GM18505 (cell line): ENCODE measurements around the gene TRIP12.
"Not testable (repeated sequence)": the region's sequence is repeated elsewhere in the genome, so short reads cannot be mapped to it uniquely, and the experiment has no call there.

ENCODE experiments used
- ATAC-seq: cut with Tn5 transposase; IDR thresholded peaks from one replicate; pipeline ENCODE4 v1.9.1; 2021; ENCODE audit not compliant: unreplicated experiment
- POLR2A ChIP-seq: IDR thresholded peaks from 4 replicates; pipeline ENCODE4 v1.6.1; 2011; ENCODE audit warnings: borderline replicate concordance; ENCODE audit not compliant: insufficient read depth, insufficient read length; ENCODE audit errors: extremely low read depth

Gene TRIP12

GRCh38 chr2:229852565-229852964 is 69.2 kb downstream of the TRIP12 start:
- no peak for TF ChIP-seq POLR2A

GRCh38 chr2:229851870-229852269 is 69.9 kb downstream of the TRIP12 start:
- TF ChIP-seq POLR2A = no peak
- ATAC-seq = no peak

More at GRCh38 chr2:229852565-229852964, 69.2 kb downstream of the TRIP12 start:
- peak; percentile 45 for ATAC-seq

GRCh38 chr2:229850355-229851275 is 71.2 kb downstream of the TRIP12 start:
- not testable (repeated sequence) for ATAC-seq

GRCh38 chr2:229849073-229849472 is 72.7 kb downstream of the TRIP12 start:
- no peak for ATAC-seq
- TF ChIP-seq POLR2A = no peak

- ATAC-seq = no peak
- no peak for TF ChIP-seq POLR2A
Observed at GRCh38 chr2:229843613-229844012, 78.2 kb downstream of the TRIP12 start.

- TF ChIP-seq POLR2A = no peak
- ATAC-seq = no peak
Observed at GRCh38 chr2:229838729-229839128, 83.1 kb downstream of the TRIP12 start.

- ATAC-seq = no peak
- TF ChIP-seq POLR2A = no peak
Observed at GRCh38 chr2:229836847-229837246, 85.0 kb downstream of the TRIP12 start.

GRCh38 chr2:229835596-229836283 is 86.1 kb downstream of the TRIP12 start:
- ATAC-seq = no peak
- no peak for TF ChIP-seq POLR2A

- ATAC-seq = not testable (repeated sequence)
Observed at GRCh38 chr2:229834368-229834767, 87.4 kb downstream of the TRIP12 start.

- no peak for ATAC-seq
Observed at GRCh38 chr2:229832510-229832898, 89.3 kb downstream of the TRIP12 start.

GRCh38 chr2:229831805-229832509 is 89.9 kb downstream of the TRIP12 start:
- no peak for TF ChIP-seq POLR2A
- ATAC-seq = no peak

More at GRCh38 chr2:229832510-229832898, 89.3 kb downstream of the TRIP12 start:
- no peak for TF ChIP-seq POLR2A

- no peak for TF ChIP-seq POLR2A
- no peak for ATAC-seq
Observed at GRCh38 chr2:229825476-229825875, 96.3 kb downstream of the TRIP12 start.

- no peak for ATAC-seq
- no peak for TF ChIP-seq POLR2A
Observed at GRCh38 chr2:229821316-229821715, 100.5 kb downstream of the TRIP12 start.
